HG03575 (cell line): ENCODE results near the gene CDCP1.

ENCODE experiments used
- ATAC-seq: cut with Tn5 transposase; IDR thresholded peaks from one replicate; pipeline ENCODE4 v1.9.1; 2021; ENCODE audit not compliant: unreplicated experiment, insufficient number of reproducible peaks, low FRiP score; ENCODE audit errors: extremely low read depth

Gene CDCP1

DNA sequence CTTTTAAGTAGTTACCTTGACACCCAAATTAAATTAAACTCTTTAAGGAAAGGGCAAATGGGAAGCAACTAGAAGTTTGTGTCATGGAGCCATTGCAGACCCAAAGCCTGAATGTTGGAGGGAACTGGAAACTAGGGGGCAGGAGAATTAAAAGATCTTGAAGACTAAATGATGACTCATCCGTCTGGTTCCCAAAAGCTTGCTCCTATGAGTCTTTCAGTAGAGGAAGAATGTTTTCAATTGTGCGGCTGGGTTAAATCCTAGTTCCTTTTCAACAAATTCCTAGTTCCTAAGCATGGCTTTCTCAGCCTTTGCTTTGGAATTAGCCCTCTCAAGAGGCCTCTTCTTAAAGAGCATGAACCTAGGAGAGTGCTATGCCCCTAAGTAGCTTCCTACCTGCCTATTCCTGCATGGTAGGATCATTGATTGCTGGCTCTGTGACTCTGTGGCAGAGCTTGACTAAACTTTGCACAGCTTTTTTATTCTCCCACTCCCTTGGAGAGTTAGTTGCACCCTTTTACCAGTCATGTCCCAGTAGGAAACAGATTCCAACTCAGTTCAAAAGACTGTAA is 102.4 kb downstream of the CDCP1 start:
- no peak for ATAC-seq

DNA sequence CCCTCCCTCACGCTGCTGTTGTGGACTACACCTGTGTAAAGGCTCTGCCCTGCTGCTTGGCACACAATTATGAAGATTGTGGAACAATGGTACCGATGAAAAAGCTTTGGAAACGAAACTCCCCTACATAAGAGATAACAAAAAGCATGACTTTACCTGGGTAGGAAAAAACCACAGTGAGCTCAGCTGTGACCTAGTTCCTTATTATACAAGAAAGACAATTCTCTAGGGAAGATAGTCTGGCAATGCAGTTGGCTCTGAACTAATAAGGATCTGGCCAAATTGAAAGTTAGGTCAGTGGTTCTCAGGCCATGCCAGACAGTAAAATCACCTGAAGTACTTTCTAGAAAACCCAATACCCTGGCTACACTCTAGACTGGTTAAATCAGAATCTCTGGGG is 104.0 kb downstream of the CDCP1 start:
- ATAC-seq: no peak

- no peak for ATAC-seq
Measured at GRCh38 chr3:45041666-45042065, 104.5 kb downstream of the CDCP1 start.

- ATAC-seq: peak; percentile 34
Measured at GRCh38 chr3:45037720-45038455, 108.3 kb downstream of the CDCP1 start.

DNA sequence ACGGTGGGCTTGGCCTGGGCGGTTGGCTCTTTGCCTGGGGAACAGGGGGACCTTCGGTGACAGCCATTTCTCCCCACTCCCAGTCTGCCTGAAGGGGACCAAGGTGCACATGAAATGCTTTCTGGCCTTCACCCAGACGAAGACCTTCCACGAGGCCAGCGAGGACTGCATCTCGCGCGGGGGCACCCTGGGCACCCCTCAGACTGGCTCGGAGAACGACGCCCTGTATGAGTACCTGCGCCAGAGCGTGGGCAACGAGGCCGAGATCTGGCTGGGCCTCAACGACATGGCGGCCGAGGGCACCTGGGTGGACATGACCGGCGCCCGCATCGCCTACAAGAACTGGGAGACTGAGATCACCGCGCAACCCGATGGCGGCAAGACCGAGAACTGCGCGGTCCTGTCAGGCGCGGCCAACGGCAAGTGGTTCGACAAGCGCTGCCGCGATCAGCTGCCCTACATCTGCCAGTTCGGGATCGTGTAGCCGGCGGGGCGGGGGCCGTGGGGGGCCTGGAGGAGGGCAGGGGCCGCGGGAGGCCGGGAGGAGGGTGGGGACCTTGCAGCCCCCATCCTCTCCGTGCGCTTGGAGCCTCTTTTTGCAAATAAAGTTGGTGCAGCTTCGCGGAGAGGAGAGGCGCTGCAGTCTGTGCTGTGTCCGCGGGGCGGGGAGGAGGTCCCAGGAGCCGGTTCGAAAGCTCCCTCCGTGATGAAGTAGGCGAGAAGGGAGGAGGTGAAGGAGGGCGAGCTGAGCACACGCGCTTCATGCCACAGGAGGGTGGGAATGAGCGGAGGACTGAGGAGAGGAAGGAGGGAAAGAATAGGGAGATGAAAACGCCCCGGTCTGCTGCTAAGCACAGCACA is 110.5 kb downstream of the CDCP1 start:
- ATAC-seq: no peak

DNA sequence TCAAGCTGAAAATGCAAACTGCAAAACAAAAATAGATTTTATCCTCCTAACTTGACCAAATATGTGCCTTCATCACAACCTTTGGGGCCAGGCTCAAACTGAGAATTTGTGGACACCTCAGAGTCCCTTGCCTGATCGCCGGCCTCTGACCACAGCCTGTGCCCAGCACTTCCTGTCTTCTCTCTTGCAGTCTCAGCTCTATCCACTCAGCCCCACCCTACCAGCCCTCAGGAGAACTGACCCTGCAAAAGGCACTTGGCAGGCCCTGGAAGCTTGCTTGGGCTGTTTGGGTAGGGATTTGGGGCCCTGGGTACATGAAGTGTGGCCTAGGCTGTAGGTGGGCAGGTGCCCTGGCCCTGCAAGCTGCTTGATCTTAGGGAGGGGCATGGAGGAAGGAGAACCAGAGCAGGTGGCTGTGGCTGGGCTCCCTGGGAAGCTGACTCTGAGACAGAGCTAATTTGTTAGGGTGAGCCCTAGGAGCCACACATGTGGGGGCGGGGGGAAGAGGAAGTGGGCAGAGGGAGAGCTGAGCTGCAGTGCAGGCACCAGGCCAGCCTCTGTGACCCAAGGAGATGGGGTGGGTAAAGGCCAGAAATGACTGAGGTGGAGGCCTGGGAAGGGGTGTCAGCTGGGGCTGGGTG is 111.4 kb downstream of the CDCP1 start:
- no peak for ATAC-seq

GRCh38 chr3:45033791-45034190 is 112.4 kb downstream of the CDCP1 start:
- ATAC-seq: no peak
